Endometrial microvascular endothelial cells (primary cell): Measurements from ENCODE around the gene NKTR. TPM values are rescaled to one million over a fixed set of nuclear protein-coding genes. Genes with fewer than 3 reads are reported as not detected.

Experiments used
- in situ Hi-C: cut with HindIII; loops from 2 replicates; pipeline ENCODE4 v1.10.0; 2017; ENCODE audit warnings: low sequenced_read_pairs, low pct_unique_long_range_greater_than_20kb; ENCODE audit errors: inconsistent ontology term
- total RNA-seq: library from RNA; depleted of rRNA; stranded (reverse); fragments of >200 nt; gene quantifications from one replicate; pipeline ENCODE4 v1.2.3, GENCODE V29; 2015; ENCODE audit errors: inconsistent ontology term

The NKTR gene
- total RNA-seq, 1 donor from 2014 or later, result 29.2 TPM

GRCh38 chr3:42670051-42670576 is 69.6 kb downstream of the NKTR start:
- in situ Hi-C loops, result no loop called here

DNA sequence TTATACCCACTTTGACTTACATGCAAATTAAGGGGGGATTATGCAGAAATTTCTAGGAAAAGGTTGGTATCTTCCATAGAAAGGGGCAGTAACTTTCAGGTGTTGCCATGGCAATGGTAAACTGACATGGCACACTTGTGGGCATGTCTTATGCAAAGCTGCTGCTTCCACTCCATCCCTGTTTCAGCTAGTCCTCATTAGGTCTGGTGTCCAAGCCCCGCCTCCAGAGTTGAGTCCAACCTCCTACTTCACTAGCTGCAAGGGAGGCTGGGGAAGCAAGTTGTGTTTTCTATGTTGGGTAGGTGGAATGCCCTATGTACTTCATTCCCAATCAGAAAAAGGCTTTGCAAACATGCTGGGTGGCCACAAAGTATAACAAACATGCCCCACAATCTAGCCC is 70.2 kb downstream of the NKTR start:
- in situ Hi-C loops, result no loop called here

DNA sequence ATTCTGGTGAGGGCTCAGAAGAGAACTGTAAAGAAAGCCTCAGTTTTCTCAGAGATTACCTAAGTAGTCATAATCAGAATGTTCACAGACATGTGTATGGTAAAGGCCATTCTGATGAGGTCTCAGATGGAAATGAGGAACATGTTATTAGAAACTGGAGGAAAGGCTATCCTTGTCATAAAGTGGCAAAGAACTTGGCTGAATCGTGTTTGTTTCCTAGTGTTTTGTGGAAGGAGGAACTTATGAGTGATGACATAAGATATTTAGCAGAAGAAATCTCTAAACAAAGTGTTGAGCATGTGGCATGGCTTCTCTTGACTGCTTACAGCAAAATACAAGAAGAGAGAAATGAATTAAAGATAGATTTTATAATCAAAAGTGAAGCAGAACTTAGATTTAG is 72.0 kb downstream of the NKTR start:
- in situ Hi-C loops, result no loop called here

DNA sequence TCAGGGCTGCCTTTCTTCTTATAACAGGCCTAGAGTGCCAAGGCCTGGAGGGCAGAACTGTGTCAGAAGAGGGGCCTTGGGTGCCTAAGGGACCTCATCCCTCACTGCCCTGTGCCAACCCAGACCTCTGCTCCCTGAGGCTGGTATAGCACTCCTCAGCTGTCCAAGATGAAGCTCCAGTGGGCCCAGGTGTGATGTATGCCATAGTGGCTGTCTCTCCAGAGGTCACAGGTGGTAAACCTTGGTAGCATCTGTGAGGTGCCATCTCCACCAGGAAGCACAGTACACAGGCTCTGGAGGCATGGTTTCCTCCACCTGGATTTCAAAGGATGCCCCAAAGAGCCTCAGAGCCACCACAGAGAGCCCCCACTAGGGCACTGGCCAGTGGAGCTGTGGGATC is 72.6 kb downstream of the NKTR start:
- in situ Hi-C loops, result no loop called here

DNA sequence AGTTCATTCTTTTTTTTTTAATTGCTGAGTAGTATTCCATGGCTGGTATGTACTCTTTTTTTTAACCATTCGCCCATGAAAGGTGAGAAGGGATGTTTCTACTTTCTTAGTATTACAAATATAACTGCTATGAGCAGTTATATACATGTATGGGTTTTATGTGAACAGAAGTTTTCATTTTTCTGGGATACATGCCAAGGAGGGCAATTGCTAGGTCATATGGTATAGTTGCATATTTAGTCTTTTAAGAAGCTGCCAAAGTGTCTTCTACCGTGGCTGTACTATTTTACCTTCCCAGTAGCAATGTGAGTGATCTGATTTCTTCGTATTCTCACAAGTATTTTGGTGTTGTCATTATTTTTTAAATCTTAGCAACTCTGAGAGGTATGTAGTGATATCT is 73.7 kb downstream of the NKTR start:
- in situ Hi-C loops, result no loop called here

- in situ Hi-C loops, result no loop called here
Observed at GRCh38 chr3:42675909-42676308, 75.4 kb downstream of the NKTR start.

- in situ Hi-C loops, result no loop called here
Observed at GRCh38 chr3:42678447-42678846, 78.0 kb downstream of the NKTR start.

GRCh38 chr3:42680271-42680670 is 79.8 kb downstream of the NKTR start:
- in situ Hi-C loops, result no loop called here

GRCh38 chr3:42680806-42681205 is 80.3 kb downstream of the NKTR start:
- in situ Hi-C loops, result no loop called here

DNA sequence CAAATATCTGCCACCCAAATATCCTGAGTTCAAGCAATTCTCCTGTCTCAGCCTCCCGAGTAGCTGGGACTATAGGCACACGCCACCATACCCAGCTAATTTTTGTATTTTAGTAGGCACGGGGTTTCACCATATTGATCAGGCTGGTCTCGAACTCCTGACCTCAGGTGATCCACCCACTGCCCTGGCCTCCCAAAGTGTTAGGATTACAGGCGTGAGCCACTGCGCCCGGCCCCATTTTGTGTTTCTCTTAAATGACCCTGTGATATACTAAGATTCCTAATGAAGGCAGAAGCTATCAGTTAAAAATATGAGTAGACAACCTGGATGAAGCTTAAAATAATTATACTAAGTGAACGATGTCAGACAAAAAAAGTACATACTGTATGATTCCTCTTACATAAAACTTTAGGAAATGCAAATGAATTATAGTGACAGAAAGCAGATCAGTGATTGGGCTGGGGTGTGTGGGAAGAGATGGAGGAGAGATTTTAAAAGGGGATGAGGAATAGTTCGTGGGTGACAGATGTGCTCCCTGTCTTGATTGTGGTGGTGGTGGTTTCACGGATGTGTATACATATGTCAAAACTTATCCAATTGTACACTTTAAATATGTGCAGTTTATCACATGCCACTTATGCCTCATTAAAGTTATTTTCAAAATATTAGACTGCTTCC is 81.0 kb downstream of the NKTR start:
- in situ Hi-C loops, result no loop called here

DNA sequence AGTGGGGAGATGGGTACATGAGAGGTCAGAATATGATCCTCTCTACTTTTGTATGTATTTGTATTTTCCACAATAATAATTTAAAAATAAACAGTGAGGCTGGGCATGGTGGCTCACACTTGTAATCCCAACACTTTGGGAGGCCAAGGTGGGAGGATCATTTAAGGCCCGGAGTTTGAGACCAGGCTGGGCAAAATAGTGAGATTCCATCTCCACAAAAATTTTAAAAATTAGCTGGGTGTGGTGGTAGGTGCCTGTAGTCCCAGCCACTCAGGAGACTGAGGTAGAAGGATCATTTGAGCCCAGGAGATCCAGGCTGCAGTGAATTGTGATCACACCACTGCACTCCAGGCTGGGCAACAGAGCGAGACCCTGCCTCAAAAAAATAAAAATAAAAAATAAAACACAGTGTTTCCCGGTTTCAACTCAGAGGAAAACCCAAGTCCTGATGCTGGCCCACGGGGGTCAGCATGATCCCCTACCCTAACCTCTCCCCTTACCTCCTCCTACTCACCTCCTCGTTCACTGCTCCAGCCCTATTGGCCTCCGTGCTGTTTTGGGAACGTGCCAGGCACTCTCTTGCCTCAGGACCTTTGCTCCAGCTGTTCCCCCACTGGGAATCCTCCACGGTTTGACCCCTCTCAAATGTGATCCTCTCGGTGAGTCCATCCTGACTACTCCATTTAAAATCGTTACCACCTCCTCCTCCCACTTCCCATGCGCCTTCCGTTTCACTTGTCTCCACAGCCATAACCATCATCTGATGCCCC is 82.0 kb downstream of the NKTR start:
- in situ Hi-C loops, result no loop called here

GRCh38 chr3:42683875-42684598 is 83.6 kb downstream of the NKTR start:
- in situ Hi-C loops, result no loop called here

GRCh38 chr3:42684632-42685362 is 84.3 kb downstream of the NKTR start:
- in situ Hi-C loops, result no loop called here

GRCh38 chr3:42685363-42685881 is 84.9 kb downstream of the NKTR start, which contains the start of gene KLHL40:
TSS of gene KLHL40 (plus strand) at chr3:42685537. CDS start at chr3:42685619, 82 bp downstream.
- in situ Hi-C loops, result no loop called here

GRCh38 chr3:42685891-42686820 is 85.7 kb downstream of the NKTR start:
- in situ Hi-C loops, result no loop called here

DNA sequence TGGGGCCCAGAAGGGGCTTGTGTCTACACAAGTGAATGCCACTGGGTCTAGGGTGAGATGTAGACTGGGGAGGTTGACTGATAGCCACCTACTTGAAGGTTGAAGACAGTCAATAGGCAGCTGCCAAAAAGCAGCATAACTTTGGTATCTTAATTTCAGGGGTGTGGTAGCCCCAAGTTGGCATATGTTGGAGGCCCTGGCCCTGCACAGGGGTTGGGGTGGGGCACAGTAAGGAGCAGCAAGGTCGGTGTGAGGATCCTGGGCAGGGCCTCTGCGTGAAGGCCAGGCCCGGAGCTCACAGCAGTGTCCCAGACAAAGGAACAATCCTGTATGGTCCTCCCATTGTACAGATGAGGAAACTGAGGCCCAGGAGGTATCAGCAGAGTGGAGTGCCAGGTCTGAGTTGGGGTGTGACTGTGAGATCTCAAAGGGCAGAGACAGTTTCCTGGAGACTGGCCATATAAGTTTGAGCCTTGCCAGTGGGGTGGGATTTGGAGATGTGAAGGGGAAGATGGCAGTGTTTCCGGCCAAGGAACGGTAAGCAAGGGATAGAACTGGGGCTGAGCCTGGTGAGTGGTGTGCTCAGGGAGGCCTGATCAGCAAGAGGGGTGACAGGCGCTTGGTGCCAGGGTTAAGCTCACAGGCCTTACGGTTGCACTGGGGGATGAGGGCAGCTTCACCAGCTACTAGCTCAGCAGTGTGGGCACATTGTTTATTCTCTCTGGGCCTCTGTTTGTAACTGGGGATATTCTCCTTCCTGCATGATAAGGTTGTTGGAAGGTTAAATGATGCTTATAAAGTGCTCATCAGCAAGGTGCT is 86.6 kb downstream of the NKTR start:
- in situ Hi-C loops, result no loop called here

GRCh38 chr3:42688016-42688415 is 87.5 kb downstream of the NKTR start:
- in situ Hi-C loops, result no loop called here
